MCF 10A (cell line): ENCODE results near the gene ARMS2. TPM values are rescaled to one million over a fixed set of nuclear protein-coding genes. Genes with fewer than 3 reads are reported as not detected.

Experiments
- BruUV-seq: library from RNA; stranded (reverse); fragments of 400-500 nt; replicated peaks from 2 replicates; lab custom pipeline; 2021; lab: Mats Ljungman, UMichigan
- CTCF ChIA-PET: fragments of 300-600 bp; sonication (Branson Sonifier 250); formaldehyde crosslinking; extraction: SDS; loops from one replicate; lab custom pipeline; 2021; ENCODE audit warnings: antibody characterized with exemption, inconsistent platforms; lab: Yijun Ruan, JAX
- POLR2A ChIA-PET: fragments of 300-600, 350-650 bp; sonication (Branson Sonifier 250); formaldehyde crosslinking; extraction: SDS; loops from one replicate; lab custom pipeline; 2020; ENCODE audit warnings: antibody characterized with exemption, inconsistent platforms; lab: Yijun Ruan, JAX
- DNase-seq: peaks from one replicate; pipeline ENCODE4 v3.0.0-alpha.2; 2018; ENCODE audit not compliant: unreplicated experiment
- H3K27ac Mint-ChIP-seq: one replicate; pipeline ENCODE4 v1.8.0; 2022; ENCODE audit warnings: mild to moderate bottlenecking, low read depth, mixed read lengths; ENCODE audit not compliant: unreplicated experiment
- H3K27me3 Mint-ChIP-seq: one replicate; pipeline ENCODE4 v1.8.0; 2022; ENCODE audit warnings: mixed read lengths; ENCODE audit not compliant: insufficient read depth, unreplicated experiment
- H3K36me3 Mint-ChIP-seq: one replicate; pipeline ENCODE4 v1.8.0; 2022; ENCODE audit warnings: mild to moderate bottlenecking, moderate library complexity, mixed read lengths; ENCODE audit not compliant: insufficient read depth, unreplicated experiment
- H3K4me1 Mint-ChIP-seq: one replicate; pipeline ENCODE4 v1.8.0; 2022; ENCODE audit warnings: mixed read lengths; ENCODE audit not compliant: insufficient read depth, unreplicated experiment
- H3K4me3 Mint-ChIP-seq: one replicate; pipeline ENCODE4 v1.8.0; 2022; ENCODE audit warnings: mild to moderate bottlenecking, moderate library complexity, mixed read lengths; ENCODE audit not compliant: unreplicated experiment
- H3K9me3 Mint-ChIP-seq: one replicate; pipeline ENCODE4 v1.8.0; 2022; ENCODE audit warnings: mixed read lengths; ENCODE audit not compliant: unreplicated experiment
- intact Hi-C: fragments of 100-400 bp; cut with micrococcal nuclease; formaldehyde crosslinking; loops from 2 replicates; pipeline ENCODE4 v1.14.1; 2022
- total RNA-seq: library from RNA; stranded (reverse); gene quantifications from 2 replicates; pipeline ENCODE4 v1.2.3, GENCODE V29; 2022
- TF ChIP-seq, protein P1 (sequence below): fragments of 200-600 bp; IDR thresholded peaks from one replicate; pipeline ENCODE4 v1.8.0; 2022; ENCODE audit warnings: antibody characterized with exemption, mild to moderate bottlenecking; ENCODE audit not compliant: unreplicated experiment

Gene ARMS2
- total RNA-seq, 1 experiment from 2014 or later: not detected

DNA sequence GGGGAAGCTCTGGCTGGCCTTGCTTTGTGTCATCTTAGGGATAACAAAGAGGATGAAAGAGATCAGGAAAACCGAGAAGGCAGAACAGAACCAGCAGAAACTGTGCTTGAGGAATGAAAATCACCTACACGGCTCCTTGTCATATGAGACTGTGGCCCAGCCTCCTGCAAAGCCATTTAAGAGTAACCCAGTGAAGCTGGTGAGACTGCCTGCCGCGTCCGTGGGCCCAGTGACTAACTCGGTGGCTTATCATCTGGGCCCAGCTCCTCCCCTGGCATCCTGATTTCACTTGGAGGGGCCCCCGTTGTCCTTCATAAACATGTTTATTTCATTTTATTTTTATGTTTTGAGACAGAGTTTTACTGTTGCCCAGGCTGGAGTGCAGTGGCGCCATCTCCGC is 37.6 kb downstream of the ARMS2 start:
- POLR2A ChIA-PET: interaction anchor here (0.5 to 15.0 kb wide), 19 partner anchors 8 to 662 kb away, joined by 3 to 291 read pairs (median 5); partner anchors contain the start of genes BUB3, HTRA1 and PLEKHA1
- Mint-ChIP-seq H3K4me3 (peak overlapping the region; percentile 40), H3K36me3 (peaks cover 67% of the 10 kb centered on the region), H3K27me3 (no peaks in the 10 kb centered on the region), H3K27ac (peak overlapping the region; percentile 86), H3K4me1 (peaks cover 61% of the 10 kb centered on the region), H3K9me3 (no peaks in the 10 kb centered on the region)
- CTCF ChIA-PET: interaction anchor here (0.6 to 5.2 kb wide), 9 partner anchors 7 to 225 kb away, joined by 3 to 34 read pairs (median 4); no protein-coding TSS in a partner anchor
- intact Hi-C loops: no loop called here
- no TSS peak for BruUV-seq
- TF ChIP-seq, protein P1, sequence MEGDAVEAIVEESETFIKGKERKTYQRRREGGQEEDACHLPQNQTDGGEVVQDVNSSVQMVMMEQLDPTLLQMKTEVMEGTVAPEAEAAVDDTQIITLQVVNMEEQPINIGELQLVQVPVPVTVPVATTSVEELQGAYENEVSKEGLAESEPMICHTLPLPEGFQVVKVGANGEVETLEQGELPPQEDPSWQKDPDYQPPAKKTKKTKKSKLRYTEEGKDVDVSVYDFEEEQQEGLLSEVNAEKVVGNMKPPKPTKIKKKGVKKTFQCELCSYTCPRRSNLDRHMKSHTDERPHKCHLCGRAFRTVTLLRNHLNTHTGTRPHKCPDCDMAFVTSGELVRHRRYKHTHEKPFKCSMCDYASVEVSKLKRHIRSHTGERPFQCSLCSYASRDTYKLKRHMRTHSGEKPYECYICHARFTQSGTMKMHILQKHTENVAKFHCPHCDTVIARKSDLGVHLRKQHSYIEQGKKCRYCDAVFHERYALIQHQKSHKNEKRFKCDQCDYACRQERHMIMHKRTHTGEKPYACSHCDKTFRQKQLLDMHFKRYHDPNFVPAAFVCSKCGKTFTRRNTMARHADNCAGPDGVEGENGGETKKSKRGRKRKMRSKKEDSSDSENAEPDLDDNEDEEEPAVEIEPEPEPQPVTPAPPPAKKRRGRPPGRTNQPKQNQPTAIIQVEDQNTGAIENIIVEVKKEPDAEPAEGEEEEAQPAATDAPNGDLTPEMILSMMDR: no peak
- no peak for DNase-seq

DNA sequence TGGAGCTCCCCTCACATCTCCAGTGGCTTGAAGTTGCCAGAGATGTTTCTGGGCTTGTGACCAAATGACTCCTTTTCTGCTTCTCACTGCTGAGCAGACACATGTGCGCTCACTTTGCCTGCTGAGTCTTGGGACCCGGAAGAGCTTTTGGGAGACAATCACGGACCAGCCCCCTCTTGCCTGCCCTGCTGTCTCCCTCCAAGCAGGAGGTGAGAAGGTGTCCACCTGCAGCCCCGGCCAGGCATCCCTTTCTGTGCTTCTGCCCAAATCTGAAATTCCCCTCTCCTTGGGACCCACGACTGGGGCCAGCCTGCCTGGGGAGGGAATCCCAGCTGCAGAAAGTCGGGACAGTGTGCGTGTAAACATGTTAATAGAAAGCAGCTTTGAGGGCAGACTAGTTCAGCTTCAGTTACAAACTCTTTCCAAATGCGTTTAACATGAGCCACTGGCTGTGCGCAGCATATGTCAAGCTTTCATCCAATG is 38.6 kb downstream of the ARMS2 start:
- ChIA-PET CTCF (interaction anchor here (0.6 to 5.8 kb wide), 6 partner anchors 11 to 118 kb away, joined by 3 to 39 read pairs (median 4); partner anchors contain the start of gene PLEKHA1), POLR2A (interaction anchor here (0.6 to 15.0 kb wide), 7 partner anchors 12 to 230 kb away, joined by 3 to 291 read pairs (median 18); partner anchors contain the start of genes HTRA1 and PLEKHA1)
- no peak overlapping the region for H3K4me3 Mint-ChIP-seq
- H3K4me1 Mint-ChIP-seq: peaks cover 62% of the 10 kb centered on the region
- no TSS peak for BruUV-seq
- intact Hi-C loops: no loop called here
- DNase-seq: no peak
- H3K27me3 Mint-ChIP-seq: no peaks in the 10 kb centered on the region
- H3K36me3 Mint-ChIP-seq: peaks cover 62% of the 10 kb centered on the region
- TF ChIP-seq, protein P1: no peak
- no peaks in the 10 kb centered on the region for H3K9me3 Mint-ChIP-seq
- peak overlapping the region; percentile 86 for H3K27ac Mint-ChIP-seq

DNA sequence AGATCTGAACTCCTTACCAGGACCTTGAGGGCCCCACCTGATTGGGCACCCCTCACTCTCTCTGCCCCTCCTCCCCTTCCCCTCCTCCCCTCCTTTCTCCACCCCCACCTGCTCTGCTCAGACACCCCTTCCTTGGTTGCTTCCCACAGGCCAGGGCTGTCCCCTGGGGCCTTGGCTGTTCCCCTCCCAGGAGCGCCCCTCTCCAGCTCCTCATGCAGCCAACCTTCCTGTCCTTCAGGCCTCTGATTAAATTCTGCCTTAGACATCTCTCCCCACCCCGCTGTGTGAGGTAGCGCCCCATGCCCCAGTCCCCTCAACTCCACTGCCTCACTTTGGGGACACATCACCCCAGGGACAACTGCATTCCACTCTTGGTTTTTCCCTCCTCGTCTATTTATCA is 39.3 kb downstream of the ARMS2 start:
- no peaks in the 10 kb centered on the region for H3K27me3 Mint-ChIP-seq
- intact Hi-C loops: no loop called here
- ChIA-PET POLR2A (interaction anchor here (0.6 to 15.0 kb wide), 8 partner anchors 11 to 231 kb away, joined by 3 to 291 read pairs (median 6); partner anchors contain the start of gene HTRA1), CTCF (interaction anchor here (0.6 to 5.8 kb wide), 7 partner anchors 10 to 119 kb away, joined by 3 to 39 read pairs (median 3); partner anchors contain the start of gene PLEKHA1)
- no TSS peak for BruUV-seq
- no peaks in the 10 kb centered on the region for H3K9me3 Mint-ChIP-seq
- peaks cover 68% of the 10 kb centered on the region for H3K36me3 Mint-ChIP-seq
- H3K4me3 Mint-ChIP-seq: peak overlapping the region; percentile 60
- TF ChIP-seq, protein P1: no peak
- H3K4me1 Mint-ChIP-seq: peaks cover 68% of the 10 kb centered on the region
- no peak overlapping the region for H3K27ac Mint-ChIP-seq
- DNase-seq: no peak

DNA sequence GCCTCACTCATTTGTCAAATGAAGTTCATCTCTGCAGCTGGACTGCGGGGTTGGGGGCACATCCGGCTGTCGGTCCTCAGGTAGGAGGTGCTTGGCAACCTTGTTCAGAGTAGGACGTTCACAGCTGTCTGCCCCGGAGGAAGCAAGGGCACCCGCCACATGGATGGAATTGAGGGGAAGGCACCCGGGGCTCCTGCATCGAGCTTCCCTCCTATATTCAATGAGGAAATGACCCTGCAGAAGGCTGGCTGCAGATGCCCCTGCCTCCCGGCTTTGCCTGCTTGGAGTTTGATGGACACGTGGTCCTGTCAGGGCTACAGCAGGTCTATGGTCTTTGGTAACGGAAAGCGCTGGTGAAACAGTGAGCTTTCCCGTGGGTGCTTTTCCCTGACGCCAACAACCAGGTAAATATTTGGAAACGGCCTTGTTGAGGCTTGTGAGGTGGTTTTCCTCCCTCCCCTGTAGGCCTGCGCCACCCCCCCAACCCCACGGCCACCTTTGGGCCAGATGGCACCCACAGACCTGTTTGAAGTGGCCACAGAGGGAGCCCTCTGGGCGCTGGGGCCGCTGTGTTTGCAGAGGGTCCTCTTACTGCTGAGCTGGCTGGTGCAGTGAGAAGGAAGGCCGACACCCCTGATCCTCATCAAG is 39.8 kb downstream of the ARMS2 start:
- POLR2A ChIA-PET: interaction anchor here (0.6 to 15.0 kb wide), 12 partner anchors 9 to 421 kb away, joined by 3 to 291 read pairs (median 4); partner anchors contain the start of gene HTRA1
- intact Hi-C loops: no loop called here
- CTCF ChIA-PET: interaction anchor here (0.6 to 5.8 kb wide), 9 partner anchors 9 to 887 kb away, joined by 3 to 39 read pairs (median 3); no protein-coding TSS in a partner anchor

More for the DNA sequence above, 39.8 kb downstream of the ARMS2 start:
- TSS peak; percentile 43 for BruUV-seq
- H3K36me3 Mint-ChIP-seq: peaks cover 64% of the 10 kb centered on the region
- H3K27ac Mint-ChIP-seq: peak overlapping the region; percentile 92
- peaks cover 69% of the 10 kb centered on the region for H3K4me1 Mint-ChIP-seq
- TF ChIP-seq, protein P1: no peak
- peak; percentile 66 for DNase-seq
- peak overlapping the region; percentile 60 for H3K4me3 Mint-ChIP-seq
- no peaks in the 10 kb centered on the region for H3K9me3 Mint-ChIP-seq
- H3K27me3 Mint-ChIP-seq: no peaks in the 10 kb centered on the region
